Activated CD4-positive, alpha-beta memory T cell treated with anti-CD3 and anti-CD28 coated beads, Interleukin-2, amount 10 ng/mL, durations not matched to agents 7 days and 5 days (primary cell): ENCODE measurements around the gene USF1. TPM values are rescaled to one million over a fixed set of nuclear protein-coding genes. Genes with fewer than 3 reads are reported as not detected.
A peak's percentile ranks its signal among the peaks of the same experiment; 100 is the strongest.
"Not testable (repeated sequence)": the region's sequence is repeated elsewhere in the genome, so short reads cannot be mapped to it uniquely, and the experiment has no call there.

ENCODE experiments used
- CTCF ChIA-PET: fragments of 350-600 bp; sonication (Branson Sonifier 250); formaldehyde crosslinking; loops from one replicate; lab custom pipeline; 2021; ENCODE audit warnings: antibody characterized with exemption, inconsistent platforms; lab: Charles Lee
- POLR2A ChIA-PET: fragments of 350-600 bp; sonication (Branson Sonifier 250); formaldehyde crosslinking; loops from one replicate; lab custom pipeline; 2021; ENCODE audit warnings: antibody characterized with exemption; lab: Charles Lee
- DNase-seq: peaks from one replicate; pipeline ENCODE4 v3.0.0-alpha.2; 2020
- H3K27ac Mint-ChIP-seq: one replicate; pipeline ENCODE4 v1.8.0; 2021; ENCODE audit warnings: mild to moderate bottlenecking, mixed read lengths
- H3K27me3 Mint-ChIP-seq: one replicate; pipeline ENCODE4 v1.8.0; 2021; ENCODE audit warnings: mixed read lengths
- H3K36me3 Mint-ChIP-seq: one replicate; pipeline ENCODE4 v1.8.0; 2021; ENCODE audit warnings: low read depth, mixed read lengths
- H3K4me1 Mint-ChIP-seq: one replicate; pipeline ENCODE4 v1.8.0; 2021; ENCODE audit warnings: mixed read lengths
- H3K4me3 Mint-ChIP-seq: one replicate; pipeline ENCODE4 v1.8.0; 2021; ENCODE audit warnings: mild to moderate bottlenecking, mixed read lengths
- H3K9me3 Mint-ChIP-seq: one replicate; pipeline ENCODE4 v1.8.0; 2021; ENCODE audit warnings: mixed read lengths
- total RNA-seq, 2 experiments: library from RNA; stranded (reverse); gene quantifications; one replicate each; pipeline ENCODE4 v1.2.3, GENCODE V29; 2021

USF1 gene
- total RNA-seq, 2 experiments from 2014 or later: 67.4 to 68.0 TPM

DNA sequence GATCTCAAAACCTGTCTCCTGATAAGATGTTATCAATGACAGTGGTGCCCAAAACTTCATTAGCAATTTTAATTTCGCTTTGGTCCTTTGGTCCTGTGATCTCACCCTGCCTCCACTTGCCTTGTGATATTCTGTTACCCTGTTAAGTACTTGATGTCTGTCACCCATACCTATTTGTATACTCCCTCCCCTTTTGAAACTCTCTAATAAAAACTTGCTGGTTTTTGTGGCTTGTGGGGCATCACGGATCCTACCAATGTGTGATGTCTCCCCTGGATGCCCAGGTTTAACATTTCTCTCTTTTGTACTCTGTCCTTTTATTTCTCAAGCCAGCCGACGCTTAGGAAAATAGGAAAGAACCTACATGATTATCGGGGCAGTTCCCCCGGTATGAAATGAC, 18.2 kb upstream of the USF1 start:
- peak overlapping the region; percentile 65 for H3K27ac Mint-ChIP-seq
- not testable (repeated sequence) for DNase-seq, H3K9me3 Mint-ChIP-seq, H3K27me3 Mint-ChIP-seq
- H3K4me3 Mint-ChIP-seq: peak overlapping the region; percentile 54
- peaks cover 68% of the 10 kb centered on the region for H3K4me1 Mint-ChIP-seq
- ChIA-PET CTCF (interaction anchor here (1.4 kb wide), 1 partner anchor 9 kb away, joined by 5 read pairs; no protein-coding TSS in a partner anchor), POLR2A (interaction anchor here (8.5 kb wide), 1 partner anchor 16 kb away, joined by 293 read pairs; the partner anchor contains the start of gene USF1)
- H3K36me3 Mint-ChIP-seq: peaks cover 75% of the 10 kb centered on the region

DNA sequence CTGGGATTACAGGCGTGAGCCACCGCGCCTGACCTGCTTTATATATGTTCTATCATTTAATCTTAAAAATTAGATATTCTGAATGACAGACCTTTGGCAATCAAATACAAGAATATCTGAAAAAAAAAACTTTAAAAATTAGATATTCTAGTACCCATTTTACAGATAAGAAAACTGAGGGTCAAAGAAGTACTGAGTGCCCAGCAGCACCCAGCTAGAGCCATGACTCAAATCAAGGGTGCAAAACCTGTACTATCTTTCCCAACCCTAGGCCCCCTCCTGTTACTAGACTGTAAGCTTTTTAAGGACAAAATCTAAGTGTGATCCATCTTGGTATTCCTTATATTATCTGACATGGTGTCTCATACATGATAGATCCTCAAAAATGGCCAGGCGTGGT, 15.6 kb upstream of the USF1 start:
- ChIA-PET CTCF (interaction anchor here (1.3 kb wide), 1 partner anchor 36 kb away, joined by 7 read pairs; no protein-coding TSS in a partner anchor), POLR2A (no interaction called here)
- no peaks in the 10 kb centered on the region for H3K9me3 Mint-ChIP-seq
- peaks cover 63% of the 10 kb centered on the region for H3K36me3 Mint-ChIP-seq
- peaks cover 65% of the 10 kb centered on the region for H3K4me1 Mint-ChIP-seq
- no peaks in the 10 kb centered on the region for H3K27me3 Mint-ChIP-seq
- no peak overlapping the region for H3K4me3 Mint-ChIP-seq
- H3K27ac Mint-ChIP-seq: no peak overlapping the region
- DNase-seq: no peak

- DNase-seq: no peak
- Mint-ChIP-seq H3K36me3 (peaks cover 70% of the 10 kb centered on the region), H3K27ac (no peak overlapping the region), H3K27me3 (no peaks in the 10 kb centered on the region), H3K4me3 (no peak overlapping the region), H3K9me3 (no peaks in the 10 kb centered on the region), H3K4me1 (peaks cover 54% of the 10 kb centered on the region)
- POLR2A ChIA-PET: interaction anchor here (0.9 to 2.2 kb wide), 4 partner anchors 10 to 14 kb away, joined by 3 to 16 read pairs (median 8); partner anchors contain the start of genes ARHGAP30 and USF1
- CTCF ChIA-PET: interaction anchor here (1.6 kb wide), 1 partner anchor 14 kb away, joined by 5 read pairs; the partner anchor contains the start of gene USF1
Observed at GRCh38 chr1:161059293-161059692, 13.5 kb upstream of the USF1 start.

- CTCF ChIA-PET: interaction anchor here (0.6 to 2.5 kb wide), 10 partner anchors 10 to 286 kb away, joined by 3 to 14 read pairs (median 4); partner anchors contain the start of genes TSTD1 and USF1
- H3K27me3 Mint-ChIP-seq: no peaks in the 10 kb centered on the region
Observed at GRCh38 chr1:161054805-161055204, 9.0 kb upstream of the USF1 start.

DNA sequence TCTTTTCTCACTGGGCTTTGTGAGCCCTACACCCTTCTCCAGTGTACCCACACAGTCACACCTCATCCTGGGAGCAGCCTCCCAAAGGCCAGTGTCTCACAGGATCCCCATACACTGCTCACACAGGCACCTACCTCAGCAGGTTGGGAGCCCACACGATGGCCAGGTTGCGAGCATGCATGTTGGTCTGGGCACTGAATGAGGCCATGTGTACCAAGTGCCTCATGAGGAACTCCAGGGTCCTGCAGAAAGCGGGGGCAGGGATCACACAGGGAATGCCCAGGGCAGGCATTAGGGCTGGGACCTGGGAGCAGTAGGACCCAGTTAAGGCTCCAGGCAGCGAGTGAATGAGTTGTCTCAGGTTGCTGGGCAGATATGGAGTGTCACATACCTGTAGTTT, 8.5 kb upstream of the USF1 start:
- POLR2A ChIA-PET: interaction anchor here (1.2 to 2.2 kb wide), 4 partner anchors 8 to 14 kb away, joined by 3 to 8 read pairs (median 4); partner anchors contain the start of gene USF1
- no peaks in the 10 kb centered on the region for H3K9me3 Mint-ChIP-seq
- peaks cover 79% of the 10 kb centered on the region for H3K36me3 Mint-ChIP-seq
- no peak overlapping the region for H3K27ac Mint-ChIP-seq
- CTCF ChIA-PET: interaction anchor here (0.7 to 2.5 kb wide), 6 partner anchors 9 to 217 kb away, joined by 3 to 14 read pairs (median 3); partner anchors contain the start of gene USF1
- H3K27me3 Mint-ChIP-seq: no peaks in the 10 kb centered on the region
- H3K4me3 Mint-ChIP-seq: no peak overlapping the region
- DNase-seq: no peak
- peaks cover 29% of the 10 kb centered on the region for H3K4me1 Mint-ChIP-seq

More at GRCh38 chr1:161054805-161055204, 9.0 kb upstream of the USF1 start:
- POLR2A ChIA-PET: interaction anchor here (1.2 to 2.2 kb wide), 4 partner anchors 9 to 13 kb away, joined by 3 to 8 read pairs (median 4); partner anchors contain the start of gene USF1
- H3K36me3 Mint-ChIP-seq: peaks cover 79% of the 10 kb centered on the region
- peaks cover 35% of the 10 kb centered on the region for H3K4me1 Mint-ChIP-seq
- H3K4me3 Mint-ChIP-seq: no peak overlapping the region
- no peaks in the 10 kb centered on the region for H3K9me3 Mint-ChIP-seq
- DNase-seq: no peak
- H3K27ac Mint-ChIP-seq: no peak overlapping the region

DNA sequence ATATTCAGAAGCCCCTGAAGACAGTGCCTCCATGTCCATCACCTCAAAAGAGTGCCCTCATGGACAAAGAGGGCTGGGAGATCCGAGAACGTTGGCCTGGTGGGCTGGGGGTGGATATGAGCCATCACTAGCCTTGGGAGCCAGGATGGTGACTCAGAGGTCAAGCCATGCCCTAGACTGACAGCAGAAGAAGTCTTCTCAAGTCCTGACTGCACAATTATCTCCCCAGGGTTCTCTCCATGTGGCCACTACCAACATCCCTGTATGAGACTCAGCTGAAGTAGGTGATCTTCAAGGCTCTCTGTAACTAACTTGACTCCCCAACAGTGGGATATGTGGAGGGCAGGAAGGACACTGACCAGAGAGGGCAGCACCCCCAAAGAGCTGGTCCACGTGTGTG, 7.1 kb upstream of the USF1 start:
- ChIA-PET CTCF (no interaction called here), POLR2A (interaction anchor here (2.2 to 10.1 kb wide), 2 partner anchors 12 to 15 kb away, joined by 4 to 293 read pairs; partner anchors contain the start of gene ARHGAP30)
- DNase-seq: no peak
- no peaks in the 10 kb centered on the region for H3K9me3 Mint-ChIP-seq
- no peaks in the 10 kb centered on the region for H3K27me3 Mint-ChIP-seq
- no peak overlapping the region for H3K4me3 Mint-ChIP-seq
- H3K27ac Mint-ChIP-seq: no peak overlapping the region
- H3K36me3 Mint-ChIP-seq: peaks cover 88% of the 10 kb centered on the region
- H3K4me1 Mint-ChIP-seq: peaks cover 35% of the 10 kb centered on the region

GRCh38 chr1:161051219-161051618, 5.4 kb upstream of the USF1 start:
- Mint-ChIP-seq H3K9me3 (no peaks in the 10 kb centered on the region), H3K36me3 (peaks cover 89% of the 10 kb centered on the region), H3K27me3 (no peaks in the 10 kb centered on the region), H3K4me1 (peaks cover 37% of the 10 kb centered on the region), H3K4me3 (no peak overlapping the region), H3K27ac (no peak overlapping the region)
- DNase-seq: no peak
- CTCF ChIA-PET: interaction anchor here (1.4 kb wide), 1 partner anchor 9 kb away, joined by 3 read pairs; no protein-coding TSS in a partner anchor
- POLR2A ChIA-PET: interaction anchor here (1.3 to 10.1 kb wide), 3 partner anchors 10 to 81 kb away, joined by 3 to 293 read pairs (median 4); partner anchors contain the start of genes ARHGAP30 and DEDD

DNA sequence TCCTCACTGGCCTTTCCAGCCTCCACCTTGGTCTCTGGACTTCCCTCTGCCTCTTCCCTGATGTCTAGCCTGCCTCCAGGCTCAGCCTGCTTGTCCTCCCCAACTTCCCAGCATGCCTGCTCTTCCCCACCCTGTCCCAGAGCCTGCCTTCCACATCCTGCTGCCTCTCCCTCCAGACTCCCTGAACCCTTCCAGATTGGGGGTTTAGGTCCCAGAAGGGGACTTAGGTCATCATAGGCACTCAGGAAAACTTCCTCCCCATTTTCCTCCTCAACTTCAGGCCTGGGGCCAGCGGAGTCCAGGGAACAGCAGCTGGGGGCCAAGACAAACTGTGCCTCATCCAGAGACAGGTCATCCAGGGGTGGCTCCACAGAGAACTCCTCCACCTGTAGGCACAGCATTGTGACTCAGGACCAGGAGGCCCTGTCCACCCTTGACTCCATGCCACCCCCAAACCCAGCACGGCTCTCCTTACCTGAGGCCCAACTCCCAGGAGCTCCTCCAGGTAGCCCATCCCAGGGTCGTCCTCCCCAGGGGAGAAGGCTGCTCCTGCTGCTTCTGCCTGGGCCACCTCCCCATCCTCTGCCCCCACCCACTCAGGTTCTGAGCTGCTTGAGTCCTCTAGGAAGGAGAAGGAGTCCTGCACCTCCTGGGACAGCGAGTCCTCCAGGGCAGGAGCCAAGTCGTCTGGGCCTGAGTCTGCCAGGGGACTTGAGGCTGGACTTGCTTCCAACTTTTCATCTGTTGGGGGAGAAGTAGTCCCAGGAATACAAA, 3.4 kb upstream of the USF1 start:
- no peak for DNase-seq
- peak overlapping the region; percentile 45 for H3K27ac Mint-ChIP-seq
- ChIA-PET POLR2A (interaction anchor here (0.7 to 10.1 kb wide), 4 partner anchors 11 to 104 kb away, joined by 3 to 293 read pairs (median 4); partner anchors contain the start of genes ARHGAP30 and UFC1), CTCF (interaction anchor here (0.5 kb wide), 1 partner anchor 281 kb away, joined by 3 read pairs; no protein-coding TSS in a partner anchor)
- no peak overlapping the region for H3K4me3 Mint-ChIP-seq
- H3K36me3 Mint-ChIP-seq: peaks cover 88% of the 10 kb centered on the region
- H3K27me3 Mint-ChIP-seq: no peaks in the 10 kb centered on the region
- no peaks in the 10 kb centered on the region for H3K9me3 Mint-ChIP-seq
- H3K4me1 Mint-ChIP-seq: peaks cover 47% of the 10 kb centered on the region

DNA sequence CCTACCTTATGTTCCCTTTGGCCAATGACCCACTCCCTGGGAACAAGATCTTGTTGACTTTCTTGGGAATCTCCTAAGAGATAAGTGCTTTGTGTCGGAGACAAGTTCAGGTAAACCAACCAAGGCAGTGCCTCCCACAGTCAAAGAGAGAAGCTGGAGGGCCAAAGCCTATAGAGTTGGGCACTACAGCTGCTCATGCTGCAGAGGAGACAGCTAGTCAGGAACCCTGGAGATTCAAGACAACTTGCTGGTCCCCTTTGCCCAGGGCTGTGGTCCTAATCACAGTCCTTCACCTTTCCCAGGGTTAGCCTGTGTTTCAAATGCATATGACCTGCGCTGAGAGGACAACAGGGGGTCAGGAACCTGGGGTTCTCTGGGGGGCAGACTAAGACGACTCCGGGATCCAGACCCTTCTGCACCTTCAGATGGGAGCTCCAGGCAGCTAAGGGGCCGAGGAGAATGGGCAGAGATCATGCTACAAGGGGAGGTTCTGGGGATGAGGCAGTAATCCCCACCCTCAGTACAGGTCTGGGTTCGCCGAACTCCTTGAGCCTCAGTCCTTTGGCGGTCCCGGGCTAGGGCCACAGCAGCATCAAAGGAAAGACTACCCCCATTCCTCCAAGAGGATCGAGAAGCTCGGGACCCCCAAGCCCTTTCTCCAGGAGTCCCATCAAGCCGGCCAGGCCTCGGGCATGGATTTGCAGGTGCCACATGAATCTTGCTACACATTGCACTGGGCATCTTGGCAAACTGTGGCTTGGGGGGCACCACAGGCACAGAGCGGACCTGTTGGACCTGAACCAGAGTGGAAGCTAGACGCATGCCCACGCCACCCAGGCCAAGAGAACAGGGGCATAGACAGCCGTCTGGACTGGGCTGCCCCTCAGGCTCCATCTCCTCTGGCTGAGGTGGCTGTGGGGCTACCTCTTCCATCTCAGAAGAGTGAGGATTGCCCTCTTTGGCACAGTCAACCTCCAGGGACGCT, 2.0 kb upstream of the USF1 start:
- DNase-seq: no peak
- Mint-ChIP-seq H3K9me3 (no peaks in the 10 kb centered on the region), H3K27me3 (no peaks in the 10 kb centered on the region), H3K36me3 (peaks cover 77% of the 10 kb centered on the region), H3K4me1 (peaks cover 50% of the 10 kb centered on the region), H3K27ac (peak overlapping the region; percentile 97), H3K4me3 (no peak overlapping the region)
- ChIA-PET POLR2A (interaction anchor here (0.6 to 10.1 kb wide), 17 partner anchors 9 to 178 kb away, joined by 3 to 293 read pairs (median 15); partner anchors contain the start of genes ARHGAP30, DEDD, F11R and KLHDC9), CTCF (interaction anchor here (0.5 to 4.1 kb wide), 5 partner anchors 13 to 210 kb away, joined by 3 to 34 read pairs (median 3); partner anchors contain the start of genes DEDD and KLHDC9)

GRCh38 chr1:161046605-161047228, 940 bp upstream of the USF1 start:
- H3K9me3 Mint-ChIP-seq: no peaks in the 10 kb centered on the region
- peaks cover 52% of the 10 kb centered on the region for H3K4me1 Mint-ChIP-seq
- no peak for DNase-seq
- H3K36me3 Mint-ChIP-seq: peaks cover 77% of the 10 kb centered on the region
- H3K27me3 Mint-ChIP-seq: no peaks in the 10 kb centered on the region
- peak overlapping the region; percentile 88 for H3K4me3 Mint-ChIP-seq
- ChIA-PET POLR2A (interaction anchor here (0.6 to 10.1 kb wide), 33 partner anchors 8 to 424 kb away, joined by 3 to 293 read pairs (median 6); partner anchors contain the start of genes ARHGAP30, DEDD, F11R and KLHDC9), CTCF (interaction anchor here (0.5 to 4.1 kb wide), 14 partner anchors 8 to 279 kb away, joined by 3 to 34 read pairs (median 4); partner anchors contain the start of genes ARHGAP30, DEDD, KLHDC9 and PPOX)
- peak overlapping the region; percentile 97 for H3K27ac Mint-ChIP-seq
